GM10248 (cell line): ENCODE results near the gene TBL2.

Source experiments
- CTCF ChIA-PET: fragments of 300-600 bp; sonication (Branson Sonifier 250); formaldehyde crosslinking; extraction: SDS; loops from one replicate; lab custom pipeline; 2021; ENCODE audit warnings: antibody characterized with exemption; lab: Yijun Ruan, JAX
- POLR2A ChIA-PET: fragments of 350-650 bp; sonication (Branson Sonifier 250); formaldehyde crosslinking; extraction: SDS; loops from one replicate; lab custom pipeline; 2020; ENCODE audit warnings: antibody characterized with exemption; lab: Yijun Ruan, JAX
- DNase-seq: peaks from one replicate; pipeline ENCODE4 v3.0.0; 2012; ENCODE audit errors: extremely low spot score
- TF ChIP-seq, protein P1 (sequence below): IDR thresholded peaks from 2 replicates; pipeline ENCODE4 v1.5.1; 2012; ENCODE audit warnings: mild to moderate bottlenecking, low read depth; ENCODE audit errors: extremely low read depth, missing control alignments, control extremely low read depth

TBL2 gene

DNA sequence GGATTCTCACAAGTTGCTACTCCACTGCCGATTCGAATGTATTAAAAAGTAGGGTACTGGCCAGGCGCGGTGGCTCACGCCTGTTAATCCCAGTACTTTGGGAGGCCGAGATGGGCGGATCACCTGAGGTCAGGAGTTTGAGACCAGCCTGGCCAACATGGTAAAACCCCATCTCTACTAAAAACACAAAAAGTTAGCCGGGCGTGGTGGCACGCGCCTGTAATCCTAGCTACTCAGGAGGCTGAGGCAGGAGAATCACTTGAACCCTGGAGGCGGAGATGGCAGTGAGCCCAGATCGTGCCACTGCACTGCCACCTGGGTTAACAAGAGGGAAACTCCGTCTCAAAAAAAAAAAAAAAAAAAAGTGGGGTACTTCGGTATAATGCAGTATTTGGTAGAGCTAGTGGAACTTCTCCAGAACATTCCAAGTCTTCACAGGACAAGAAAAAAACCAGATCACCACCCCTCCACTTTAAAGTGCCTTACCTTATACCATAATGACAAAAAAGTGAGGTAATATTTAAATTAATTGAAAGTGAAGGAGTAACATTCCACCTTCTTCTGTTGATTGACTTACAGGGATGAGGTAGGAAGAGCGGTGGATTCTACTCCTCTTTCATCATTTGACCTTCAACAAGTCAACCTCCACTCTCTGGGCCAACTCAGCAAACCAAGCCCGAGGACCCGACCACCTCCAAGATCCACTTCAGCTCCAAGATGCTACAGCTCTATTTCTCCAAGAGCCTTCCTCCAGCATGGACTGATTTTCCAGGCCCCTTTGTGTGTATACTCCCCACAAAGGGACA, 58.3 kb downstream of the TBL2 start:
- TF ChIP-seq, protein P1, sequence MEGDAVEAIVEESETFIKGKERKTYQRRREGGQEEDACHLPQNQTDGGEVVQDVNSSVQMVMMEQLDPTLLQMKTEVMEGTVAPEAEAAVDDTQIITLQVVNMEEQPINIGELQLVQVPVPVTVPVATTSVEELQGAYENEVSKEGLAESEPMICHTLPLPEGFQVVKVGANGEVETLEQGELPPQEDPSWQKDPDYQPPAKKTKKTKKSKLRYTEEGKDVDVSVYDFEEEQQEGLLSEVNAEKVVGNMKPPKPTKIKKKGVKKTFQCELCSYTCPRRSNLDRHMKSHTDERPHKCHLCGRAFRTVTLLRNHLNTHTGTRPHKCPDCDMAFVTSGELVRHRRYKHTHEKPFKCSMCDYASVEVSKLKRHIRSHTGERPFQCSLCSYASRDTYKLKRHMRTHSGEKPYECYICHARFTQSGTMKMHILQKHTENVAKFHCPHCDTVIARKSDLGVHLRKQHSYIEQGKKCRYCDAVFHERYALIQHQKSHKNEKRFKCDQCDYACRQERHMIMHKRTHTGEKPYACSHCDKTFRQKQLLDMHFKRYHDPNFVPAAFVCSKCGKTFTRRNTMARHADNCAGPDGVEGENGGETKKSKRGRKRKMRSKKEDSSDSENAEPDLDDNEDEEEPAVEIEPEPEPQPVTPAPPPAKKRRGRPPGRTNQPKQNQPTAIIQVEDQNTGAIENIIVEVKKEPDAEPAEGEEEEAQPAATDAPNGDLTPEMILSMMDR = no peak
- no peak for DNase-seq
- POLR2A ChIA-PET = interaction anchor here (0.7 kb wide), 1 partner anchor 81 kb away, joined by 5 read pairs; no protein-coding TSS in a partner anchor
- CTCF ChIA-PET = interaction anchor here (1.3 to 3.9 kb wide), 4 partner anchors 10 to 195 kb away, joined by 3 to 15 read pairs (median 4); no protein-coding TSS in a partner anchor

DNA sequence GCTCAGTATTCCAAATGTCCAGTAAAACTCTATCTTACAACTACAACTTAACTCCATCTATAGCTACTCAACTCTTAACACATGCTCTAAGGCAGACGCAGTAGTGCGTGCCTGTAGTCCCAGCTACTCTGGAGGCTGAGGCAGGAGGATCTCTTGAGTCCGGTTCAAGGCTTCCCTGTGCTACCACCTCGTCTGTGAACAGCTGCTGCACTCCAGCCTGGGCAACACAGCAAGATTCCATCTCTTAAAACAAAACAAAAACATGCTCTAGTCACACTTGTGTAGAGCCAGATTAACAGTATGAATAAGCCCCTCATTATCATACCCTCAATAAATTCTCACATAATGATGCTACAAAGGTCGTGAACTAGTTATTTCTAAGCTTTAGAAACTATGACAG, 59.9 kb downstream of the TBL2 start:
- TF ChIP-seq, protein P1 = no peak
- POLR2A ChIA-PET = no interaction called here
- CTCF ChIA-PET = interaction anchor here (0.7 to 3.9 kb wide), 5 partner anchors 13 to 66 kb away, joined by 3 to 15 read pairs (median 3); no protein-coding TSS in a partner anchor
- no peak for DNase-seq
